ENCODE data around the gene CYB5D1.
"Not testable (repeated sequence)": the region's sequence is repeated elsewhere in the genome, so short reads cannot be mapped to it uniquely, and the experiment has no call there.

The CYB5D1 gene

GRCh38 chr17:7858522-7858810 is 663 bp downstream of the CYB5D1 start:
- Histone ChIP-seq H3K4me1 (ENCODE audit: insufficient read depth, low read length) (peaks cover 38% of the 10 kb centered on the region), H3K9me3 (ENCODE audit: insufficient read depth, low read length, severe bottlenecking) (no peaks in the 10 kb centered on the region), H3K9ac (ENCODE audit: low read depth, low read length) (peak overlapping the region; percentile 79), H3K27ac (ENCODE audit: low read length) (peak overlapping the region; percentile 98), H3K27me3 (ENCODE audit: insufficient read depth, low read length, poor library complexity) (no peaks in the 10 kb centered on the region), H2AFZ (ENCODE audit: low read depth, low read length) (peak overlapping the region; percentile 96), H3K36me3 (ENCODE audit: insufficient read depth, low read length) (peaks cover 26% of the 10 kb centered on the region), H3K79me2 (ENCODE audit: insufficient read depth, low read length) (peaks cover 35% of the 10 kb centered on the region), H3K4me2 (ENCODE audit: insufficient read depth, low read length) (peak overlapping the region; percentile 100), H3K4me3 (ENCODE audit: low read depth in 1 of 2, low read length in 2 of 2) (peak overlapping the region; percentile 73 to 83), H4K20me1 (ENCODE audit: insufficient read depth, low read length) (no peaks in the 10 kb centered on the region; the same call in 1 of the 2 replicates)
- ATAC-seq (ENCODE audit: insufficient read depth, low read depth) (no peak), DNase-seq (no peak)
- TF ChIP-seq EZH2 (IDR thresholded peaks at IDR 0.05; ENCODE audit: borderline replicate concordance, low read depth, low read length, severe bottlenecking) (no peak), CTCF (IDR thresholded peaks at IDR 0.05; ENCODE audit: borderline replicate concordance, extremely low read depth, low read length, poor library complexity, severe bottlenecking) (no peak)

DNA sequence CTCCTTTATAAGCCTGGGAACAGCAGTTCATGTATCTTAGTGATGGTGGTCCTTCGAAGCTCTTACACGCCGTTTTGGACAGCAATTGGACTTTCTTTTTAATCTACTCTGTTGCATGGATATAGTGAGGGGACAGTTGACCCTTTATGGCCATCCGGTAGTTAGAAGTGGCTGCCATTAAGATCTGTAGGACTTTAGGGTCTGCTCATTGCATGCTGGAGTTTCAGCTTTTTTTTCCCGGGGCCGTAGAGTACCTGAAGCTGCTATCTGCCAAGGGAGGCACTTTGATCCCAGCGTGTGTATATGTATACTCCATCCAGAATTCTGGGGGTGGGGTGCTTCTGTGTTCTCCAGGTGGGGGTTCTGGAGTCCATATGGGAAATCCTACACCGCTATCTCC is 1.2 kb downstream of the CYB5D1 start:
- TF ChIP-seq EZH2 (IDR thresholded peaks at IDR 0.05; ENCODE audit: borderline replicate concordance, low read depth, low read length, severe bottlenecking) (no peak), CTCF (IDR thresholded peaks at IDR 0.05; ENCODE audit: borderline replicate concordance, extremely low read depth, low read length, poor library complexity, severe bottlenecking) (no peak)
- peak overlapping the region; percentile 79 for H3K9ac ChIP-seq (ENCODE audit: low read depth, low read length)

GRCh38 chr17:7862692-7863437 is 5.1 kb downstream of the CYB5D1 start:
- no peak for ATAC-seq (ENCODE audit: insufficient read depth, low read depth)

More for the DNA sequence above, 1.2 kb downstream of the CYB5D1 start:
- Histone ChIP-seq H3K79me2 (ENCODE audit: insufficient read depth, low read length) (peaks cover 35% of the 10 kb centered on the region), H3K36me3 (ENCODE audit: insufficient read depth, low read length) (peaks cover 26% of the 10 kb centered on the region), H3K27ac (ENCODE audit: low read length) (peak overlapping the region; percentile 98; the same call in 1 of the 2 replicates), H4K20me1 (ENCODE audit: insufficient read depth, low read length) (no peaks in the 10 kb centered on the region; the same call in 1 of the 2 replicates), H2AFZ (ENCODE audit: low read depth, low read length) (no peak overlapping the region), H3K4me2 (ENCODE audit: insufficient read depth, low read length) (peak overlapping the region; percentile 100), H3K27me3 (ENCODE audit: insufficient read depth, low read length, poor library complexity) (no peaks in the 10 kb centered on the region), H3K4me1 (ENCODE audit: insufficient read depth, low read length) (peaks cover 38% of the 10 kb centered on the region), H3K4me3 (ENCODE audit: low read depth in 1 of 2, low read length in 2 of 2) (peak overlapping the region in 1 of 2 experiments; percentile 73; a peak in 3 of 4 replicates), H3K9me3 (ENCODE audit: insufficient read depth, low read length, severe bottlenecking) (no peaks in the 10 kb centered on the region)
- no peak for DNase-seq
- no peak for ATAC-seq (ENCODE audit: insufficient read depth, low read depth)

GRCh38 chr17:7864384-7864783 is 6.6 kb downstream of the CYB5D1 start:
- not testable (repeated sequence) for H4K20me1 ChIP-seq (ENCODE audit: insufficient read depth, low read length); H3K4me1 ChIP-seq (ENCODE audit: insufficient read depth, low read length); H3K79me2 ChIP-seq (ENCODE audit: insufficient read depth, low read length); H3K4me2 ChIP-seq (ENCODE audit: insufficient read depth, low read length); H3K27me3 ChIP-seq (ENCODE audit: insufficient read depth, low read length, poor library complexity); ATAC-seq (ENCODE audit: insufficient read depth, low read depth); H3K27ac ChIP-seq (ENCODE audit: low read length); H3K4me3 ChIP-seq (ENCODE audit: low read depth in 1 of 2, low read length in 2 of 2); H3K9me3 ChIP-seq (ENCODE audit: insufficient read depth, low read length, severe bottlenecking); DNase-seq; H3K9ac ChIP-seq (ENCODE audit: low read depth, low read length); H2AFZ ChIP-seq (ENCODE audit: low read depth, low read length)
- H3K36me3 ChIP-seq (ENCODE audit: insufficient read depth, low read length) = peaks cover 14% of the 10 kb centered on the region

More at GRCh38 chr17:7862692-7863437, 5.1 kb downstream of the CYB5D1 start:
- no peak overlapping the region for H3K27ac ChIP-seq (ENCODE audit: low read length)
- peaks cover 18% of the 10 kb centered on the region for H3K36me3 ChIP-seq (ENCODE audit: insufficient read depth, low read length)
- no peak overlapping the region for H3K4me3 ChIP-seq (ENCODE audit: low read depth in 1 of 2, low read length in 2 of 2)
- no peaks in the 10 kb centered on the region for H3K9me3 ChIP-seq (ENCODE audit: insufficient read depth, low read length, severe bottlenecking)
- H3K9ac ChIP-seq (ENCODE audit: low read depth, low read length) = no peak overlapping the region
- no peak overlapping the region for H2AFZ ChIP-seq (ENCODE audit: low read depth, low read length)
- TF ChIP-seq EZH2 (IDR thresholded peaks at IDR 0.05; ENCODE audit: borderline replicate concordance, low read depth, low read length, severe bottlenecking) (no peak), CTCF (IDR thresholded peaks at IDR 0.05; ENCODE audit: borderline replicate concordance, extremely low read depth, low read length, poor library complexity, severe bottlenecking) (peak; percentile 77)
- H3K79me2 ChIP-seq (ENCODE audit: insufficient read depth, low read length) = peaks cover 17% of the 10 kb centered on the region
- H3K27me3 ChIP-seq (ENCODE audit: insufficient read depth, low read length, poor library complexity) = no peaks in the 10 kb centered on the region
- DNase-seq = peak; percentile 66
- H4K20me1 ChIP-seq (ENCODE audit: insufficient read depth, low read length) = no peaks in the 10 kb centered on the region
- H3K4me2 ChIP-seq (ENCODE audit: insufficient read depth, low read length) = no peak overlapping the region
- peaks cover 19% of the 10 kb centered on the region for H3K4me1 ChIP-seq (ENCODE audit: insufficient read depth, low read length)

All from DND-41 (cell line).